Embryonic facial prominence (tissue), 1 donor: ENCODE results near the gene UBA52.

Source experiments
- DNase-seq: peaks from one replicate; pipeline ENCODE4 v3.0.0-alpha.2; 2016; ENCODE audit errors: extremely low spot score

UBA52 gene

GRCh38 chr19:18551631-18552030 is 20.0 kb upstream of the UBA52 start:
- no peak for DNase-seq

GRCh38 chr19:18557411-18558201 is 14.1 kb upstream of the UBA52 start, which contains the start of gene KXD1:
TSS of gene KXD1 (plus strand) at chr19:18557870. CDS start at chr19:18562057, 4,187 bp downstream.
- peak; percentile 94 for DNase-seq

GRCh38 chr19:18558202-18558555 is 13.5 kb upstream of the UBA52 start:
- DNase-seq: no peak

- no peak for DNase-seq
These were observed 13.1 kb upstream of the UBA52 start for GRCh38 chr19:18558604-18559003.

GRCh38 chr19:18559685-18560084 is 12.0 kb upstream of the UBA52 start:
- no peak for DNase-seq

- DNase-seq: no peak
These were observed 9.6 kb upstream of the UBA52 start for GRCh38 chr19:18562086-18562485.

- no peak for DNase-seq
These were observed 4.7 kb upstream of the UBA52 start for GRCh38 chr19:18566953-18567352.

GRCh38 chr19:18568367-18568766 is 3.3 kb upstream of the UBA52 start:
- DNase-seq: no peak

- DNase-seq: no peak
These were observed 3.1 kb downstream of the UBA52 start for GRCh38 chr19:18574691-18575291.

GRCh38 chr19:18576383-18576782 is 4.7 kb downstream of the UBA52 start:
- no peak for DNase-seq

GRCh38 chr19:18577365-18577914 is 5.8 kb downstream of the UBA52 start:
- DNase-seq: no peak

- DNase-seq: no peak
These were observed 8.7 kb downstream of the UBA52 start for GRCh38 chr19:18580311-18580710.

GRCh38 chr19:18586306-18586705 is 14.6 kb downstream of the UBA52 start:
- no peak for DNase-seq

GRCh38 chr19:18587561-18587960 is 15.9 kb downstream of the UBA52 start:
- no peak for DNase-seq

- no peak for DNase-seq
These were observed 16.4 kb downstream of the UBA52 start for GRCh38 chr19:18587962-18588610.

GRCh38 chr19:18588611-18589379 is 17.1 kb downstream of the UBA52 start, which contains the start of gene REX1BD:
TSS of gene REX1BD (plus strand) at chr19:18588798. CDS start at chr19:18588802, 4 bp downstream.
- peak; percentile 70 for DNase-seq

- peak; percentile 81 for DNase-seq
These were observed 18.0 kb downstream of the UBA52 start for GRCh38 chr19:18589380-18590272.

- DNase-seq: peak; percentile 75
These were observed 18.9 kb downstream of the UBA52 start for GRCh38 chr19:18590273-18591272.

GRCh38 chr19:18591735-18592385 is 20.2 kb downstream of the UBA52 start:
- no peak for DNase-seq
